Measurements from ENCODE around the gene TM7SF3.
A peak's percentile ranks its signal among the peaks of the same experiment; 100 is the strongest.
"Not testable (repeated sequence)": the region's sequence is repeated elsewhere in the genome, so short reads cannot be mapped to it uniquely, and the experiment has no call there.

TM7SF3 gene

GRCh38 chr12:27014085-27014858, at the start of gene TM7SF3:
TM7SF3 (minus strand) TSS chr12:27014384; CDS start chr12:27014168, 216 bp downstream.
- peak; percentile 93 to 97 (median 97) for DNase-seq

DNA sequence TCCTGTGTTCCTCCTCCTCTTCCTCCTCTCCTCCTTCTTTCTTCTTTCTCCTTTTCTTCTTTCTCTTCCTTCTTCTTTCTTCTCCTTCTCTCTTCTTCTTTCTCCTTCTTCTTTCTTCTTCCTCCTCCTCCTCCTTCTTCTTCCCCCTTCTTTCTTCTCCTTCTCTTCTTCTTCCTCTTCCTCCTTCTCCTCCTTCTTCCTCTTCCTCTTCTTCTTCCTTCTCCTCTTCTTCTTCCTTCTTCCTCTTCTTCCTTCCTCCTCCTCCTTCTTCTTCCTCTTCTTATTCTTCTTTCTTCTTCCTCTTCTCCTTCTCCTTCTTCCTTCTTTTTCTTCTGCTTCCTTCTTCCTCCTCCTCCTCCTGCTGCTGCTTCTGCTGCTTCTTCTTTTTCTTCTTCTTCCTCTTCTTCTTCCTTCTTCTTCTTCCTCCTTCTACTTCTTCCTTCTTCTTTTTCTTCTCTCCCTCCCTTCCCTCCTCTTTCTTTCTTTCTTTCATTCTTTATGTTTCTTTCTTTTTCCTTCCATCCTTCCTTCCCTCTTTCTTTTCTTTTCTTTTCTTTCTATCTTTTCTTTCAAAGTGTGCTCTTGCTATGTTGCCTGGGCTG, 49.2 kb upstream of the TM7SF3 start:
- no peak for DNase-seq

- DNase-seq: peak in 1 of 3 donors; percentile 7
These were observed 47.1 kb upstream of the TM7SF3 start for GRCh38 chr12:27061317-27061716.

GRCh38 chr12:27060740-27061139, 46.6 kb upstream of the TM7SF3 start:
- no peak for DNase-seq

GRCh38 chr12:27057543-27057942, 43.4 kb upstream of the TM7SF3 start:
- DNase-seq: no peak

GRCh38 chr12:27055966-27056365, 41.8 kb upstream of the TM7SF3 start:
- no peak for DNase-seq

GRCh38 chr12:27052742-27053141, 38.6 kb upstream of the TM7SF3 start:
- DNase-seq: no peak

DNA sequence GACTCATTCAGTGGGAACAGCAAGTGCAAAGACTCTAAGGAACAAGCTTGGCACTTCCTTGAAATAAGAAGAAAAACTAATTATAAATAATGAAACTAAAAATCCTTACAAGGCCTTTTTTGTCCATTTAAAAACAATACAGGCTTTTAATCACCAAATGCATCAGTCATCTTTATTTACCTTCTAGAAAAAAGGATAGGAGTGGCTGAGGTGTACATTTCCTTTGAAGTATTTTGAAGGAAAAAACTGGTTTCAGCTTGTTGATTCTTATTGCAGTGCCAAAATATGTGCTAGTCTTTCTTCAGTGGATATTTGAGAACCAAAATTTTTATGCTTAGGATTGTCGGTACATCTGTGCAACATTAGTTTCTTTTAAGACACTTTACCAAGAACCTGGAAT, 38.0 kb upstream of the TM7SF3 start:
- DNase-seq: no peak

GRCh38 chr12:27048822-27049752, 34.9 kb upstream of the TM7SF3 start:
- DNase-seq: peak; percentile 16 to 38 (median 32)

DNA sequence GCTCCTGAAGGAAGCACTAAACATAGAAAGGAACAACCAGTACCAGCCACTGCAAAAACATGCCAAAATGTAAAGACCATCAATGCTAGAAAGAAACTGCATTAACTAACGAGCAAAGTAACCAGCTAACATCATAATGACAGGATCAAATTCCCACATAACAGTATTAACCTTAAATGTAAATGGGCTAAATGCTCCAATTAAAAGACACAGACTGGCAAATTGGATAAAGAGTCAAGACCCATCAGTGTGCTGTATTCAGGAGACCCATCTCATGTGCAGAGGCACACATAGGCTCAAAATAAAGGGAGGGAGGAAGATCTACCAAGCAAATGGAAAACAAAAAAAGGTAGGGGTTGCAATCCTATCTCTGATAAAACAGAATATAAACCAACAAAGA, 27.8 kb upstream of the TM7SF3 start:
- not testable (repeated sequence) for DNase-seq

- DNase-seq: not testable (repeated sequence)
These were observed 26.5 kb upstream of the TM7SF3 start for GRCh38 chr12:27040637-27041036.

- DNase-seq: no peak
These were observed 20.6 kb upstream of the TM7SF3 start for GRCh38 chr12:27034607-27035293.

- no peak for DNase-seq
These were observed 18.5 kb upstream of the TM7SF3 start for GRCh38 chr12:27032679-27033078.

DNA sequence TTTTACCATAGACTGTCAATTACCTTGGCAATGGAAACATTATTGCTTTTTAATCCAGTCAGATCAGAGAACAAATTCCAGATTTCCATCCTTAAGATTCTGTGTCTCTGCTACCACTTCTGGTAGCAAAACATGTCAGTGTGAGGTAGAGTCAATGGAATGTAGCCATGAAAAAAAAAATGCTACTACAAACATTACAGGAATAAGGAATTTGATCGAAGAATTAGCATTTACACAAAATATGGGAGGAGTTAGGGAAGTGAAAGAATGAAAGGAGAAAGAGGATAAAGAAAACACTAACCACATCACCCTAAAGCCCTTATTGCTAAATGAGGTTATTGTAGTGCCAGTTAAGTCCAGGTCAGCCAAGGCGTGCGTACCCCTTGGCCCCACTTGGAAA, 17.3 kb upstream of the TM7SF3 start:
- DNase-seq: no peak

- no peak for DNase-seq
These were observed 12.1 kb upstream of the TM7SF3 start for GRCh38 chr12:27026257-27026656.

- DNase-seq: no peak
These were observed 10.9 kb upstream of the TM7SF3 start for GRCh38 chr12:27025116-27025515.

GRCh38 chr12:27024291-27024690, 10.1 kb upstream of the TM7SF3 start:
- no peak for DNase-seq

- no peak for DNase-seq
These were observed 6.6 kb upstream of the TM7SF3 start for GRCh38 chr12:27020761-27021160.

DNA sequence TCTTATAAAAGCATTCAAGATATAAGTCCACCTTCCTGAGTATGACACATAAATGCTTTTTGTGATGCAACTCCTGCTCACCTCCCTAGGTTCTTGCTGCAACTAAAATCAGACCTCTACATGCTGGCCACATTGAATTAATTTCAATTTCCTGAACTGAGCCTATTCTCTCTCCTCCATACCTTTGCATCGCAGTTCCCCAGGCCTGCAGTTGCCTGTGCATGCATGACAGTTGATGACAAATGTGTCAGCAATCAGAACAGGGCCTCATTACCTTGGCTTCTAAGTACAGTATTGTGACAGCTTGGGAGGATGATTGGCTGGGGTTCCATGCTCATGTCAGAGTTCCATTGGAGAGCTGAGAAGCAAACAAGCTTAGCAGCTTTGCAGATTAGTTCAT, 3.9 kb upstream of the TM7SF3 start:
- DNase-seq: no peak

DNA sequence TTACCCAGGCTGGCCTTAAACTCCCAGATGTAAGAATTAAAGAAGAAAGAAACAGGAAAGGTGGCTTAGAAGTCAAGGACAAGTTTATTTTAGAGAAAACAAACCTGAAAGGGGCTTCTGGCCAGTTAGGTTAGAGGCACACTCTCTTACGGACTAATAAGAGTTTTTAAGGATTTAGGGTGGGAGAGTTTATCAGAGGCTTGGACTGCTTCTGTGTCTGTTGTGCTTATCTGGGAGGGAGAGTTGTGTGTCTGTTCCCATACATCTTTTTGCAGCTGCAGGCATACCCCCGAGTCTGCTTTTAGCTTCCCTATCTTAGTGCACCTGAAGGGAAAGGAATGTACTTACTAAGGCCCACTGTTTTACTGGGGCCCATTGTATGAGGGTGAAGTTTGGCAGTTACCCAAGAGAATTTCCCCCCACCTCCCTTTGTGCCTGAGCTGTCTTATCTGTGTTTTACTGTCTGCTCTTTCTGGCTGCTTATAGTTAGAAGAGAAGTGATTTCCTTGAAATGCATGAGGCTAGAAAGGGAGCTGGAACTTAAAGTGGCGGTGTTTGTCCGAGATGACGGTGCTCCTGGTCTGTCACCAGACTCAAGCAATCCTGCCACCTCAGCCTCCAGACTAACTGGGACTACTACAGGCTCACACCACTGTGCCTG, 3.1 kb upstream of the TM7SF3 start:
- not testable (repeated sequence) for DNase-seq

- peak; percentile 47 to 81 (median 76) for DNase-seq
These were observed 1.5 kb upstream of the TM7SF3 start for GRCh38 chr12:27015730-27016076.

Data from suppressor macrophage treated with lipopolysaccharide for 1 hour (primary cell).